PC-3 (cell line): Measurements from ENCODE around the gene TANC1. TPM values are rescaled to one million over a fixed set of nuclear protein-coding genes. Genes with fewer than 3 reads are reported as not detected.

ENCODE experiments used
- ATAC-seq: fragments of 200-7000 bp; cut with Tn5 transposase; 2 replicates; pipeline ENCODE4 v1.9.1; 2020; ENCODE audit warnings: mild to moderate bottlenecking, moderate library complexity
- BruUV-seq: library from RNA; stranded (reverse); fragments of 400-500 nt; replicated peaks from 2 replicates; lab custom pipeline; 2021; lab: Mats Ljungman, UMichigan
- CTCF ChIA-PET: fragments of 300-600 bp; sonication (Branson Sonifier 250); formaldehyde crosslinking; loops from one replicate; lab custom pipeline; 2022; ENCODE audit warnings: antibody characterized with exemption; lab: Charles Lee
- POLR2A ChIA-PET: fragments of 300-600 bp; sonication (Branson Sonifier 250); formaldehyde crosslinking; loops from one replicate; lab custom pipeline; 2022; ENCODE audit warnings: antibody characterized with exemption; ENCODE audit not compliant: unreplicated experiment; lab: Charles Lee
- DNase-seq: peaks from one replicate; pipeline ENCODE4 v3.0.0-alpha.2; 2015
- H2AFZ ChIP-seq: fragments of 300-600 bp; sonication (generic); 2 replicates; pipeline ENCODE4 v1.6.0; 2016; ENCODE audit warnings: antibody characterized with exemption, low read length
- H3F3A ChIP-seq: fragments of 300-600 bp; sonication (generic); one replicate; pipeline ENCODE4 v1.6.0; 2017; ENCODE audit warnings: antibody characterized with exemption, low read length, control low read depth, mild to moderate bottlenecking; ENCODE audit not compliant: unreplicated experiment
- H3K27ac ChIP-seq: fragments of 300-600 bp; sonication (generic); 2 replicates; pipeline ENCODE4 v1.5.1; 2016; ENCODE audit warnings: mild to moderate bottlenecking, low read length
- H3K27me3 ChIP-seq: fragments of 300-600 bp; sonication (generic); 2 replicates; pipeline ENCODE4 v1.6.1; 2016; ENCODE audit warnings: low read length, mixed read lengths
- H3K36me3 ChIP-seq: fragments of 300-600 bp; sonication (generic); 2 replicates; pipeline ENCODE4 v1.6.1; 2016; ENCODE audit warnings: low read depth, mixed run types, low read length, mixed read lengths
- H3K4me1 ChIP-seq: fragments of 300-600 bp; sonication (generic); 2 replicates; pipeline ENCODE4 v1.5.1; 2016; ENCODE audit warnings: low read length; ENCODE audit not compliant: insufficient read depth
- H3K4me2 ChIP-seq: fragments of 300-600 bp; sonication (generic); 2 replicates; pipeline ENCODE4 v1.6.0; 2016; ENCODE audit warnings: low read length
- H3K4me3 ChIP-seq: fragments of 300-600 bp; sonication (generic); 2 replicates; pipeline ENCODE4 v1.5.1; 2016; ENCODE audit warnings: mild to moderate bottlenecking, low read length, mixed read lengths
- H3K79me2 ChIP-seq: fragments of 300-600 bp; sonication (generic); 2 replicates; pipeline ENCODE4 v1.6.1; 2017; ENCODE audit warnings: low read length, mixed read lengths
- H3K9ac ChIP-seq: fragments of 300-600 bp; sonication (generic); 2 replicates; pipeline ENCODE4 v1.6.0; 2016; ENCODE audit warnings: mild to moderate bottlenecking, low read length
- H3K9me2 ChIP-seq: fragments of 300-600 bp; sonication (generic); replicated peaks from 2 replicates; pipeline ENCODE4 v1.6.1; 2016; ENCODE audit warnings: mixed run types, low read length, mixed read lengths
- H3K9me3 ChIP-seq: fragments of 300-600 bp; sonication (generic); 2 replicates; pipeline ENCODE4 v1.6.1; 2016; ENCODE audit warnings: low read length, mixed read lengths
- H4K20me1 ChIP-seq: fragments of 300-600 bp; sonication (generic); 2 replicates; pipeline ENCODE4 v1.6.1; 2016; ENCODE audit warnings: low read length, mixed read lengths
- EZH2 ChIP-seq: fragments of 300-600 bp; sonication (generic); IDR thresholded peaks from one replicate; pipeline ENCODE4 v1.6.1; 2017; ENCODE audit warnings: antibody characterized with exemption, mild to moderate bottlenecking, low read length; ENCODE audit not compliant: unreplicated experiment
- EZH2phosphoT487 ChIP-seq: fragments of 300-600 bp; sonication (generic); IDR thresholded peaks from 2 replicates; pipeline ENCODE4 v1.6.1; 2018; ENCODE audit warnings: mild to moderate bottlenecking, antibody characterized with exemption, low read length, borderline replicate concordance
- intact Hi-C: fragments of 100-400 bp; cut with micrococcal nuclease; formaldehyde crosslinking; loops from 2 replicates; pipeline ENCODE4 v1.9.0; 2023
- total RNA-seq: library from RNA; depleted of rRNA; stranded (reverse); fragments of >200 nt; gene quantifications from 2 replicates; pipeline ENCODE4 v1.2.3, GENCODE V29; 2014
- TF ChIP-seq, protein P1 (sequence below): fragments of 300-600 bp; sonication (generic); conservative IDR thresholded peaks from 2 replicates; pipeline ENCODE4 v1.5.1; 2017; ENCODE audit warnings: antibody characterized with exemption, low read depth, mild to moderate bottlenecking, low read length

TANC1 gene
- total RNA-seq, 1 experiment from 2014 or later = 17.6 TPM

DNA sequence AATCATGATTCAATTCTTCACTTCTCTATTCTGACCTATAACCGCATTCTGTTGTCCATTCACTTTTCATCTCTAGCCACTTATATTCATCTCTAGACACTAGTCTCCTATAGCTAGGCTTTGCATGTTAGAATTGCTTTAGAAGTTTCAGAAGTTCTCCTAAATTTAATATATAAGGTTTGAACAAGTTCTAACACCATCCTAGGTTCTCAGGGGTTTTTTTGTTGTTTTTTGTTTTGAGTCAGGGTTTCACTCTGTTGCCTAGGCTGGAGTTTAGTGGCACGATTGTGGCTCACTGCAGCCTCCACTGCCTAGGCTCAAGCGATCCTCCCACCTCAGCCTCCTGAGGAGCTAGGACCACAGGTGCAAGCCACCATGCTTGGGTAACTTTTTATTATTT, 298.1 kb downstream of the TANC1 start:
- ATAC-seq (no peak), DNase-seq (no peak)
- H3K36me3 ChIP-seq = no peaks in the 10 kb centered on the region
- TF ChIP-seq, protein P1, sequence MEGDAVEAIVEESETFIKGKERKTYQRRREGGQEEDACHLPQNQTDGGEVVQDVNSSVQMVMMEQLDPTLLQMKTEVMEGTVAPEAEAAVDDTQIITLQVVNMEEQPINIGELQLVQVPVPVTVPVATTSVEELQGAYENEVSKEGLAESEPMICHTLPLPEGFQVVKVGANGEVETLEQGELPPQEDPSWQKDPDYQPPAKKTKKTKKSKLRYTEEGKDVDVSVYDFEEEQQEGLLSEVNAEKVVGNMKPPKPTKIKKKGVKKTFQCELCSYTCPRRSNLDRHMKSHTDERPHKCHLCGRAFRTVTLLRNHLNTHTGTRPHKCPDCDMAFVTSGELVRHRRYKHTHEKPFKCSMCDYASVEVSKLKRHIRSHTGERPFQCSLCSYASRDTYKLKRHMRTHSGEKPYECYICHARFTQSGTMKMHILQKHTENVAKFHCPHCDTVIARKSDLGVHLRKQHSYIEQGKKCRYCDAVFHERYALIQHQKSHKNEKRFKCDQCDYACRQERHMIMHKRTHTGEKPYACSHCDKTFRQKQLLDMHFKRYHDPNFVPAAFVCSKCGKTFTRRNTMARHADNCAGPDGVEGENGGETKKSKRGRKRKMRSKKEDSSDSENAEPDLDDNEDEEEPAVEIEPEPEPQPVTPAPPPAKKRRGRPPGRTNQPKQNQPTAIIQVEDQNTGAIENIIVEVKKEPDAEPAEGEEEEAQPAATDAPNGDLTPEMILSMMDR = no peak
- TF ChIP-seq EZH2phosphoT487 (no peak), EZH2 (no peak)
- H3F3A ChIP-seq = no peaks in the 10 kb centered on the region
- intact Hi-C loops = no loop called here
- POLR2A ChIA-PET = no interaction called here
- no peaks in the 10 kb centered on the region for H3K27me3 ChIP-seq
- CTCF ChIA-PET = no interaction called here
- no peak overlapping the region for H3K4me2 ChIP-seq
- no peak overlapping the region for H3K9ac ChIP-seq
- no peak overlapping the region for H2AFZ ChIP-seq
- no peaks in the 10 kb centered on the region for H3K79me2 ChIP-seq
- no peak overlapping the region for H3K4me3 ChIP-seq
- no peaks in the 10 kb centered on the region for H3K9me3 ChIP-seq
- no peaks in the 10 kb centered on the region for H4K20me1 ChIP-seq
- peaks cover 8% of the 10 kb centered on the region for H3K4me1 ChIP-seq
- no TSS peak for BruUV-seq
- no peaks in the 10 kb centered on the region for H3K9me2 ChIP-seq
- no peak overlapping the region for H3K27ac ChIP-seq

DNA sequence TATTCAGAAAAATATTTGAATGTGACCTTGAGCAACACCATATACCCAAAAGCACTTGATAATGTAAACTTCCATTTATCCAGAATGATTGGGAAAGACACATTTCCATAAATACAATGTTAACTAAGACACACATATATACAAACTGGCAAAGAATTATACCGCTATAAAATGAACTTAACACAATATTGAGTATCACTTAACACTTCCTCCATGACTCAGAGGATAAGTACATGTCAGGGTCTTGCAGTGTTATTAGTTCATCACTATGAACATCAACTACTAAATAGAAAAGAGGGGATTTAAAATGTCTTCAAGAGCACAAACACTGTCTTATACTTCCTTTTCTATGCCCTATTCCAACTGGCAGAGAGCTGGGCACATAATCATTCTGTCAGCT, 299.5 kb downstream of the TANC1 start:
- peaks cover 8% of the 10 kb centered on the region for H3K4me1 ChIP-seq
- no peaks in the 10 kb centered on the region for H3K36me3 ChIP-seq
- no peak overlapping the region for H2AFZ ChIP-seq
- ChIA-PET CTCF (no interaction called here), POLR2A (no interaction called here)
- H3K27me3 ChIP-seq = no peaks in the 10 kb centered on the region
- TF ChIP-seq, protein P1 = no peak
- TF ChIP-seq EZH2 = no peak
- TF ChIP-seq EZH2phosphoT487 = no peak
- no peaks in the 10 kb centered on the region for H3K9me2 ChIP-seq
- H3F3A ChIP-seq = no peaks in the 10 kb centered on the region
- no peak overlapping the region for H3K27ac ChIP-seq
- no peaks in the 10 kb centered on the region for H3K9me3 ChIP-seq
- ATAC-seq (peak; percentile 46; the same call in 1 of the 2 replicates), DNase-seq (no peak)
- H4K20me1 ChIP-seq = no peaks in the 10 kb centered on the region
- no peak overlapping the region for H3K4me3 ChIP-seq
- H3K9ac ChIP-seq = no peak overlapping the region
- intact Hi-C loops = no loop called here
- no peak overlapping the region for H3K4me2 ChIP-seq
- H3K79me2 ChIP-seq = no peaks in the 10 kb centered on the region
- BruUV-seq = no TSS peak

DNA sequence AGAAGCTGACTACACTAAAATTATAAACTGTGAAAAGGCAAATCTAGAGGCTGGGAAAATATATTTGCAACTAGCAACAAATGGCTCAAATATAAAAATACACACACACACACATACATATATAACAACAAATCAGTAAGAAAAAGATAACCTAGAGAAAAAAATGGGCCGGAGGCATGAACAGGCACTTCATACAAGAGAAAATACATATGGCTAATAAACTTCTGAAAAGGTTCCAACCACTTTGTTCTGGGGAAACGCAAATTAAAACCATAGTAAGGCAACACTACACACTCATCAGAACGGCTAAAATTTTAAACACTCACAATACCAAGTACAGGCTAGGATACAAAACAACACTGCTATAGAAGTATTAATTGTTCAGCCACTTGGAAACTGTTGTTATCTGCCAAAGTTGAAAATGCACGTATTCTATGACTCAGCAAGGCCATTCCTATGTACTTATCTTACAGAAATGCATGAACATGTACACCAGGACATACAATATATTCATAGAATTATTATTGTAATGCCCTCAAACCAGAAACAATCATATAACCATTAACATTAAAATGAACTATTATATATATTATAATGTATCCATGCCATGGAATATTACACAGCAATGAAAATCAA, 302.4 kb downstream of the TANC1 start:
- H3K27ac ChIP-seq = no peak overlapping the region
- no peak for ATAC-seq
- ChIA-PET POLR2A (no interaction called here), CTCF (no interaction called here)
- no peaks in the 10 kb centered on the region for H3F3A ChIP-seq
- TF ChIP-seq EZH2 = no peak
- DNase-seq = no peak
- H3K36me3 ChIP-seq = no peaks in the 10 kb centered on the region
- H3K4me1 ChIP-seq = no peaks in the 10 kb centered on the region
- H3K4me2 ChIP-seq = no peak overlapping the region
- H4K20me1 ChIP-seq = no peaks in the 10 kb centered on the region
- H2AFZ ChIP-seq = no peak overlapping the region
- no TSS peak for BruUV-seq
- H3K9ac ChIP-seq = no peak overlapping the region
- intact Hi-C loops = no loop called here
- no peaks in the 10 kb centered on the region for H3K9me2 ChIP-seq
- H3K27me3 ChIP-seq = no peaks in the 10 kb centered on the region
- no peak overlapping the region for H3K4me3 ChIP-seq
- H3K79me2 ChIP-seq = no peaks in the 10 kb centered on the region
- H3K9me3 ChIP-seq = no peaks in the 10 kb centered on the region
